Progenitor cell of endocrine pancreas (in vitro differentiated cells): ENCODE measurements around the gene SIX5. TPM values are rescaled to one million over a fixed set of nuclear protein-coding genes. Genes with fewer than 3 reads are reported as not detected.
A peak's percentile ranks its signal among the peaks of the same experiment; 100 is the strongest.

Experiments used
- DNase-seq: peaks from one replicate; pipeline ENCODE4 v3.0.0; 2021; ENCODE audit warnings: low spot score; ENCODE audit not compliant: unreplicated experiment
- H3K27ac Mint-ChIP-seq: 2 replicates; pipeline ENCODE4 v1.8.0; 2021; ENCODE audit warnings: mild to moderate bottlenecking, moderate library complexity, mixed read lengths
- H3K27me3 Mint-ChIP-seq: 2 replicates; pipeline ENCODE4 v1.8.0; 2021; ENCODE audit warnings: mixed read lengths
- H3K36me3 Mint-ChIP-seq: 2 replicates; pipeline ENCODE4 v1.8.0; 2022; ENCODE audit warnings: mixed read lengths; ENCODE audit not compliant: insufficient read depth
- H3K4me1 Mint-ChIP-seq: 2 replicates; pipeline ENCODE4 v1.8.0; 2021; ENCODE audit warnings: low read depth, mixed read lengths
- H3K4me3 Mint-ChIP-seq: 2 replicates; pipeline ENCODE4 v1.8.0; 2021; ENCODE audit warnings: low read depth, mild to moderate bottlenecking, moderate library complexity, mixed read lengths
- H3K9me3 Mint-ChIP-seq: 2 replicates; pipeline ENCODE4 v1.8.0; 2021; ENCODE audit warnings: low read depth, mixed read lengths
- CTCF ChIP-seq: fragments of 200-600 bp; sonication (generic); IDR thresholded peaks from one replicate; pipeline ENCODE4 v1.5.0; 2021; ENCODE audit warnings: antibody characterized with exemption, mild to moderate bottlenecking; ENCODE audit not compliant: unreplicated experiment
- total RNA-seq: library from RNA; stranded (reverse); gene quantifications from 2 replicates; pipeline ENCODE4 v1.2.1, GENCODE V29; 2021

SIX5 gene
- total RNA-seq, 1 donor from 2014 or later, result 42.3 TPM

DNA sequence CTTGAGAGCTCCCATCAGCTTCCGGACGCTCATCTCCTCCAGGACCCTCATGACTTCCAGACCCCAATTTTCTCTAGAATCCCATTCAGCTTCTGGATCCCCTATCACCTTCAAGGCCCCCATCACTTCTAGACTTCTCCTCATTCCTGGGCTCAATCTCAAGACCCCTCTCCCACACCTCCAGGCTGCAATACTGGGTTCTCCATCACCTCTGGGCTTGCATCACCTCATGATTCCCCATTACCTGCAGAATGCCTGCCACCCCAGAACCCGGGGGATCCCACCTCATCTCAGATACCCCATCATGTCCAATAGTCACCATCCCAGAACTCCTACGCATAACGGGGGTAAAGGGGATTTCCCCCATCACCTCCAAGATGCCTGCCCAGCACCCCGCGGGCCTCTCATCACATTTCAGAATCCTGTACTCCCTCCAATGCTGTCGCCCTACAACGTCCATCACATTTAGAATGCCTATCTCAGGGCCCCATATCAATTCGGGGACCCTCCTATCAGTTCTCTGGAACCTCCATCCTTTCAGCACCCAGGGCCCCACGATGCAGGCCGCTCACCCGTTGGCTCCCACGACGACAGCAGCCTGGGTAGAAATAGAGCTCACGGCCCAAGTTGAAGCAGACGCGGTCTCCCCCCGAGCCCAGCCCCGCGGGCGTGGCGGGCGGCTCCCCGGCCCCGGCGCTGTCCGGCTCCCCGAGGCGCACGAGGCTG, 22.9 kb upstream of the SIX5 start:
- TF ChIP-seq CTCF, result no peak
- DNase-seq, result no peak
- Mint-ChIP-seq H3K9me3 (no peaks in the 10 kb centered on the region), H3K4me1 (peaks cover 19% of the 10 kb centered on the region), H3K4me3 (peak overlapping the region; percentile 92), H3K27me3 (peaks cover 4% of the 10 kb centered on the region), H3K36me3 (peaks cover 15% of the 10 kb centered on the region), H3K27ac (peak overlapping the region; percentile 90)

GRCh38 chr19:45790942-45791341, 21.9 kb upstream of the SIX5 start:
- peak overlapping the region; percentile 92 for H3K4me3 Mint-ChIP-seq
- peaks cover 19% of the 10 kb centered on the region for H3K4me1 Mint-ChIP-seq
- H3K27me3 Mint-ChIP-seq, result peaks cover 4% of the 10 kb centered on the region
- no peaks in the 10 kb centered on the region for H3K9me3 Mint-ChIP-seq
- DNase-seq, result no peak
- peaks cover 17% of the 10 kb centered on the region for H3K36me3 Mint-ChIP-seq
- TF ChIP-seq CTCF, result no peak
- H3K27ac Mint-ChIP-seq, result peak overlapping the region; percentile 31

GRCh38 chr19:45789035-45789786, 20.2 kb upstream of the SIX5 start:
- no peak for DNase-seq
- no peaks in the 10 kb centered on the region for H3K9me3 Mint-ChIP-seq
- H3K4me3 Mint-ChIP-seq, result no peak overlapping the region
- no peaks in the 10 kb centered on the region for H3K27me3 Mint-ChIP-seq
- peaks cover 17% of the 10 kb centered on the region for H3K36me3 Mint-ChIP-seq
- H3K4me1 Mint-ChIP-seq, result peaks cover 19% of the 10 kb centered on the region
- H3K27ac Mint-ChIP-seq, result no peak overlapping the region
- no peak for TF ChIP-seq CTCF

- no peaks in the 10 kb centered on the region for H3K27me3 Mint-ChIP-seq
- H3K4me1 Mint-ChIP-seq, result peaks cover 6% of the 10 kb centered on the region
- H3K27ac Mint-ChIP-seq, result no peak overlapping the region
- H3K36me3 Mint-ChIP-seq, result peaks cover 17% of the 10 kb centered on the region
- no peak for DNase-seq
- no peak overlapping the region for H3K4me3 Mint-ChIP-seq
- no peaks in the 10 kb centered on the region for H3K9me3 Mint-ChIP-seq
- no peak for TF ChIP-seq CTCF
Observed at GRCh38 chr19:45786533-45786894, 17.5 kb upstream of the SIX5 start.

DNA sequence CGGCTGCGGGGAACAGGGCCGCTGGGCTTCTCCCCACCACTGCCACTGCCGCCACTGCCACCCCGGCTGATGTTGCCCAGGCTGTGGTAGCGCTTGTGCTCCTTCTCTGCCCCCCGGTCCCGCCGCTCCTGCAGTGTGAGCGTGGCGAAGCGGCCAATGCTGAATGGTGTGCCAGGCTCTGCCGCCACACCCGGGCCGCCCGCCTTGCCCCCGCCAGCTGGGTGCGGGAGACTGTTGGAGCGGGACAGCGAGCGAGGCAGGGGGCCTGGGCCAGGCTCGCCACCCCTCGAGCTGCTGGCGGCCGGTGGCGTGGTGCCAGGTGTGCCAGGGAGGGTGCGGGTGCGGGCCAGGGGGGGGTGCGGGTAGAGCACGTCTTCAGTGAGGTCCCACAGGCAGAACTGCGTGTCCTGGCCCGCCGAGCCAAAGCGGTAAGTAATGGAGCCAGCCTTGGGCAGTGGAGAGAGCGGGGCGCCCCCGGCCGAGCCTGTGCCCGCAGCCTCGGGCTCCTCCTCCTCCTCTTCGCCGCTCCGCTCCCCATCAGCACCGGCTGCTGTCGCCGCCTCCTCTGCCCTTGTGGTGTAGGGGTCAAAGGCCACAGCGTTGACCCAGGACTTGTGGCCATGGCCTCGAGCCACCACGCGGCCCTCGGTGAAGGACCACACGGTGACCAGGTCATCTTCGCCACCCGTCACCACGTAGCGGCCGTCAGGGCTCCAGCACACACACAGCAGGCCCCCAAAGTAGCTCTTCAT, 16.9 kb upstream of the SIX5 start:
- Mint-ChIP-seq H3K27ac (no peak overlapping the region), H3K27me3 (no peaks in the 10 kb centered on the region), H3K4me1 (peaks cover 2% of the 10 kb centered on the region), H3K9me3 (no peaks in the 10 kb centered on the region), H3K36me3 (peaks cover 17% of the 10 kb centered on the region), H3K4me3 (no peak overlapping the region)
- no peak for TF ChIP-seq CTCF
- DNase-seq, result no peak
